ENCODE results near the gene MXRA7.
"Not testable (repeated sequence)": the region's sequence is repeated elsewhere in the genome, so short reads cannot be mapped to it uniquely, and the experiment has no call there.

The MXRA7 gene

DNA sequence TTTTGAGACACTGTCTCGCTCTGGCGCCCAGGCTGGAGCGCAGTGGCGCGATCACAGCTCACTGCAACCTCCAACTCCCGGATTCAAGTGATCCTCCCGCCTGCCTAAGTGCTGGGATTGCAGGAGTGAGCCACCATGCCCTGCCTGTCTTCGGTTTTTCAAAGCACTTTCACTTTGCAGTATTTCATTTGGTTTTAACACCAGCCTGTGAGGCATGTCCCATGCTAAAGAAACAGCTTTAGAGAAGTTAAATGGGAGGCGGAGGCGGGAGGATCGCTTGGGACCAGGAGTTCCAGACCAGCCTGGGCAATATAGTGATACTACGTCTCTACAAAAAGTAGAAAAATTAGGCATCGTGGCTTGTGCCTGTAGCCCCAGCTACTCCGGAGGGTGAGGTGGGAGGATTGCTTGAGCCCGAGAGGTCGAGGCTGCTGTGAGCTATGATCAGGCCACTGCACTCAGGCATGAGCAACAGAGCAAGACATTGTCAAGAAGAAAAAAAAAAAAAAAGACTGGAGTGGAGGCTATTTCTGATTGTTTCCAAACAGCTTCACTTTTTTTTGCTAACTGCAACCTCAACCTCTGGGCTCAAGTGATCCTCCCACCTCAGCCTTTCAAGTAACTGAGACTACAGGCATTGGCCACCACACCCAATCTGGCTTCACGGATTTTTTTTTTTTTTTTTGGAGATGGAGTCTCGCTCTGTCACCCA is 17.1 kb upstream of the MXRA7 start:
- Mint-ChIP-seq H3K27me3 (no peaks in the 10 kb centered on the region), H3K4me1 (peaks cover 22 to 37% of the 10 kb centered on the region in 2 donors), H3K4me3 (peak overlapping the region; percentile 91 to 97), H3K36me3 (peaks cover 9 to 38% of the 10 kb centered on the region in 2 donors), H3K27ac (peak overlapping the region; percentile 98), H3K9me3 (no peaks in the 10 kb centered on the region)
- no peak for DNase-seq
- no peak for ATAC-seq (replicated peaks)

DNA sequence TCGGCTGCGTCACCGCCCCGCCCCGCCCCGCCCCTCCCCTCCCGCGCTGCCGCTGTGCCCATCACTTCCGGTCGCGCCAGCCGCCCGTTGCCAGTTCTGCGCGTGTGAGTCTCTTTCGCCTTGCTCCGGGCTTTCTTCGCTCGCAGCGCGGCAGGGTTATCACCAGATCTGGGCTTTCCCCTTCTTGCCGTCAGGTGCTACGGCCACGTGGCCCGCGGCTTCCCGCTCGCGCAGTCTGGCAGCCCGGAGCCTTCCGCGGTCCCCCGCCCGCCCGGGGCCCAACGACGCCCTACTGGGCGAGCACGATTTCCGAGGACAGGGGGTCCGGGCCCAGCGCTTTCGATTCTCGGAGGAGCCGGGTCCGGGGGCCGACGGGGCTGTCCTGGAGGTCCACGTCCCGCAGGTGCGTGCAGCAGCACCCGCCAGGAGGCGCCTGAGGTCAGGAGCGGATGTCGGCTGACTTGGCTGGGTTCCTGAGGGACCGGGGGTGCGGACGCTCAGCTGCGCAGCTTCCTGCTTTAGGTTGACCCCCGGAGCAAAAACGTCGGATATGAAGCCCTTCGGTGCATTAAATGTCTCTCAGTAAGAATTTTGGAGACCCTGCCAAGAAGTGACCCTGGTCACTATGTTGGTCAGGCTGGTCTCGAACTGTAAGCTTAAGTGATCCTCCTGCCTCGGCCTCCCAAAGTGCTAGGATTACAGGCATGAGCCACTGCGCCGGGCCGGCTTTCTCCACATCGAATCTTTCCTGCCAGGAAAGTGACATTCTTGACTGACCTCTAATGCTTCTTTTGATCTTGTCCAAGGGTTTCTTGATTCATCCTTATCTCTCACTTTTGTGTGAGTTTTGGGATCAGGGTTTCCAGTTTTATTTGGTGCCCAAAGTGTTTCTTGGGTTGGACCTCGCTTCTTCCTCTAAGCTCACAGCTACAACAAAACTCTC is 16.3 kb upstream of the MXRA7 start, which contains the start of gene METTL23:
TSS of gene METTL23 (plus strand) at position 64 of the 943 bp plus-strand sequence. CDS start 2,872 bp downstream, outside the sequence.
- ATAC-seq (replicated peaks) = peak; percentile 64 to 67
- H3K9me3 Mint-ChIP-seq = no peaks in the 10 kb centered on the region
- H3K27me3 Mint-ChIP-seq = no peaks in the 10 kb centered on the region
- peak within 1 kb of the TSS; percentile 98 for H3K27ac Mint-ChIP-seq
- DNase-seq = peak; percentile 84
- peaks cover 9 to 41% of the 10 kb centered on the region in 2 donors for H3K36me3 Mint-ChIP-seq
- H3K4me1 Mint-ChIP-seq = peaks cover 25 to 34% of the 10 kb centered on the region in 2 donors
- peak within 1 kb of the TSS; percentile 91 to 97 for H3K4me3 Mint-ChIP-seq

DNA sequence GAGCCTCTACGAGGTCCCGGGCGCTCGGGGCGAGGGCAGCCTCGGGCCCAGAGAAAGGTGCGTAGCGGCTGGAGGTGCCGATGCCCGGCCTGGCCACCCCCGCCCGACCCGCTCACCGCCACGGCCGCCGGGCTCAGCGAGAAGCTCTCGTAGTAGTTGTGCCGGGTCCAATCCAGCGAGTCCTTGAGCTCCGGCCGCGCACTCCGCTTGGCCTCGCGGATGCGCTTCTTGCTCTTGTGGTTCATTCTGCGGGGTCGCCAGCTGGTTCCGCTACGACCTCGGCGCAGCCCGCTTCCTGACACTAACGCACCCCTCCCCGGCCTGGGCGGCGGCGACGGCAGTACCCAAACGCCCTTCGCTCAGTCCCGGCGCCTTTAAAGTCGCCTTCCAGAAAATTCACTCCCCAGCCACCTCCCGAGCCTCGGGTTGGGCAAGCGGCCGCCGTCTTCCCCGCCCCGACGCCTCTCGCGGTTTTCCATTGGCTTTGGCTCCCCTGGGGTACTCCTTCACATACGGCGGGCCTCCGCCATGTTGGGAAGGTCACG is 15.5 kb upstream of the MXRA7 start, which contains the start of gene JMJD6:
TSS of gene JMJD6 (minus strand) at position 376 of the 545 bp plus-strand sequence. CDS start at position 245, 131 bp downstream.
- ATAC-seq (replicated peaks) = peak; percentile 81 to 84
- peak; percentile 95 for DNase-seq
- peaks cover 15 to 42% of the 10 kb centered on the region in 2 donors for H3K36me3 Mint-ChIP-seq
- peaks cover 26 to 39% of the 10 kb centered on the region in 2 donors for H3K4me1 Mint-ChIP-seq
- peak within 1 kb of the TSS; percentile 98 for H3K27ac Mint-ChIP-seq
- H3K9me3 Mint-ChIP-seq = no peaks in the 10 kb centered on the region
- H3K4me3 Mint-ChIP-seq = peak within 1 kb of the TSS; percentile 91 to 97
- no peaks in the 10 kb centered on the region for H3K27me3 Mint-ChIP-seq

DNA sequence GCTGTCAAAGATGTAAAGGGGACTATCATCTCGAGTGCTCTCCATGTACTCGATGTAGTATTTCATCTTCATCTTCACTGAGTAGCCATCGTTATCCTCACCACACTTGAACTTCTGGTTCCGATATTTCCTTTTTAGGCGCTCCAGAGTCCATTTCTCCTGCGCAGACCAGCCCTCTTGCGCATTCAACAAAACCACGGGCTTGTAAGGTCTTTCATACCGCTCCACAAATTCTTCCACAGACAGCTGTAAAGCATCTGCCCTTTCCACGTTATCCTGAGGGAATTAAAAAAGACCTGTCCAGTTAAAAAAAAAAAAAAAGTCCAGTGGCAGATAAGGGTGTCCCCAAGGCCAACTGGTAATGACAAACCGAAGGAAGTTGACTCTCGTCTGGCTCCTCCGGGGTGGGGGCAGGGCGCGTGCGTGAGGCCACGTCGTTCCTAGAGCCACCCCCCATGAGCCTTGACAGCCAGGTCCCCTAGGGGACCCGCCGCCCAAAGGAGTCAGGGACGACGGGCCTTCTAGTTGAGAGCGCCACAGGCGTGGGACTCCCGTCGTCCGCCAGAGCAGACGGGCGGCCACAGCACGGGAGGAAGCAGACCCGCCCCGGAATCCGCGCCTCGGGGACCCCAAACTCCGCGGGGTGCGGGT is 14.9 kb upstream of the MXRA7 start:
- peaks cover 16 to 47% of the 10 kb centered on the region in 2 donors for H3K36me3 Mint-ChIP-seq
- no peaks in the 10 kb centered on the region for H3K27me3 Mint-ChIP-seq
- H3K9me3 Mint-ChIP-seq = no peaks in the 10 kb centered on the region
- peak; percentile 67 for DNase-seq
- peaks cover 25 to 45% of the 10 kb centered on the region in 2 donors for H3K4me1 Mint-ChIP-seq
- H3K4me3 Mint-ChIP-seq = peak overlapping the region; percentile 91 to 97
- ATAC-seq (replicated peaks) = peak; percentile 48 to 49
- peak overlapping the region; percentile 98 for H3K27ac Mint-ChIP-seq

DNA sequence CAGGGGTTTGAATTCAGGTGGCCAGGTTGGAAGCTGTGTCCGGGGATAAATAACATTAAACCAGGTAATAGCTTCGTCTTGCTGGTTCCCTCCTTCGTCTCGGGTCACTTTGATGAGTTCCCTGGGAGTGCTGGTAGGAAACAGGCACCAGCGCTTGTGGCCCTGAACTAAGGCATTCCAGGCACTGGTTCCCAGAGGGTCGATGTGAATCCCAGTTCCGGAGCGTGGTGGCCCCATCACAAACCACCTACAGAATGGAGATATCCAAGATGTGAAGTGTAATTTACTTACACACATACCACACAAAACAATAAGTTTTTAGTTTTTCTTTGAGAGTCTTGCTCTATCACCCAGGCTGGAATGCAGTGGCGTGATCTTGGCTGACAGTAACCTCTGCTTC is 13.0 kb upstream of the MXRA7 start:
- Mint-ChIP-seq H3K36me3 (peaks cover 26 to 50% of the 10 kb centered on the region in 2 donors), H3K9me3 (no peaks in the 10 kb centered on the region), H3K4me3 (no peak overlapping the region), H3K4me1 (peaks cover 21 to 42% of the 10 kb centered on the region in 2 donors), H3K27ac (no peak overlapping the region), H3K27me3 (no peaks in the 10 kb centered on the region)
- ATAC-seq (replicated peaks) (no peak), DNase-seq (no peak)

DNA sequence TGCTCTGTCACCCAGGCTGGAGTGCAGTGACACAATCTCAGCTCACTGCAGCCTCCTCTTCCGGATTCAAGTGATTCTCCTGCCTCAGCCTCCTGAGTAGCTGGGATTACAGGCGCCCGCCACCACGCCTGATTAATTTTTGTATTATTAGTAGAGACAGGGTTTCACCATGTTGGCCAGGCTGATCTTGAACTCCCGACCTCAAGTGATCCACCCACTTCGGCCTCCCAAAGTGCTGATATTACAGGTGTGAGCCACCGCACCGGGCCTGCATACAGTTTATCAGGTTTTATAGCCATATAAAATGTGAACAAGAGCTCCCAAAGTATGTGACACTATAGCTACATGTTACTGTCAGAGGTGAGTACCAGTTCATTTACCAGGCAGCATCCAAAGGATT is 12.2 kb upstream of the MXRA7 start:
- H3K27me3 Mint-ChIP-seq; H3K9me3 Mint-ChIP-seq; ATAC-seq (replicated peaks); H3K4me3 Mint-ChIP-seq; DNase-seq: not testable (repeated sequence)
- Mint-ChIP-seq H3K4me1 (peaks cover 19 to 37% of the 10 kb centered on the region in 2 donors), H3K27ac (peak overlapping the region; percentile 37), H3K36me3 (peaks cover 30 to 54% of the 10 kb centered on the region in 2 donors)

DNA sequence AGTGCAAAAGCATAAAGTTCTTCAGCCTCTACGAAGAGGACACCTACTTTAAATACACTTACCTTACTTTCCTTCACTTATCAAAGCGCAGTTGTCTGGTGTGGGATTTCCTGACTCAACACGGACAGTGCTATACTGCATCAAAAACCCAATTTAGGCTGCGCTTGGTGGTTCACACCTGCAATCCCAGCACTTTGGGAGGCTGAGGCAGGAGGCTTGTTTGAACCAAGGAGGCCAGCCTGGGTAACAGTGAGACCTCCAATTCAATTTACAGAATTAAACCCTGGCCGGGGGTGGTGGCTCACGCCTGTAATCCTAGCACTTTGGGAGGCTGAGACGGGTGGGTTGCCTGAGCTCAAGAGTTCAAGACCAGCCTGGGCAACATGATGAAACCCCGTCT is 11.5 kb upstream of the MXRA7 start:
- Mint-ChIP-seq H3K4me1 (peaks cover 15 to 31% of the 10 kb centered on the region in 2 donors), H3K36me3 (peaks cover 32 to 48% of the 10 kb centered on the region in 2 donors), H3K9me3 (no peaks in the 10 kb centered on the region), H3K27me3 (no peaks in the 10 kb centered on the region), H3K27ac (no peak overlapping the region), H3K4me3 (no peak overlapping the region)
- no peak for DNase-seq
- ATAC-seq (replicated peaks) = no peak

DNA sequence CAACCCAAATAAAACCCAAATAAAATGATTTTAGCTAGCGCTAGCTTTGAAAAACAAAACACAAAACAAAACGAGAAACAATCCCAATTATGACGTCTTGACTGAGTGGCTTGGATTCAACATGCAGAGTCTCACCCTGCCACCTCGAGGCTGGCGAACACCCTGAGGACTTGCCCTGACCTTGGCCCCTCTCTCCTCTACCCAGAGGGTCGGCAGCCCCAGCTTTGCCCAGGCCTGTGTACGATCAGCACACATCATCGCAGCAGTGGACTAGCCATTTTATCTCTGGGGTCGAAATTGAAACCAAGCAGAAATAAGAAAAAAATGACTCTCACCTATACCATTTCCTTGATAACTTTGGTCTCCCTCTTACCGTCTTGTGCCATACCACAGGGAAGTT is 10.7 kb upstream of the MXRA7 start:
- Mint-ChIP-seq H3K27me3 (no peaks in the 10 kb centered on the region), H3K9me3 (no peaks in the 10 kb centered on the region), H3K27ac (no peak overlapping the region), H3K4me1 (peaks cover 17 to 33% of the 10 kb centered on the region in 2 donors), H3K4me3 (no peak overlapping the region), H3K36me3 (peaks cover 32 to 48% of the 10 kb centered on the region in 2 donors)
- DNase-seq (no peak), ATAC-seq (replicated peaks) (no peak)

DNA sequence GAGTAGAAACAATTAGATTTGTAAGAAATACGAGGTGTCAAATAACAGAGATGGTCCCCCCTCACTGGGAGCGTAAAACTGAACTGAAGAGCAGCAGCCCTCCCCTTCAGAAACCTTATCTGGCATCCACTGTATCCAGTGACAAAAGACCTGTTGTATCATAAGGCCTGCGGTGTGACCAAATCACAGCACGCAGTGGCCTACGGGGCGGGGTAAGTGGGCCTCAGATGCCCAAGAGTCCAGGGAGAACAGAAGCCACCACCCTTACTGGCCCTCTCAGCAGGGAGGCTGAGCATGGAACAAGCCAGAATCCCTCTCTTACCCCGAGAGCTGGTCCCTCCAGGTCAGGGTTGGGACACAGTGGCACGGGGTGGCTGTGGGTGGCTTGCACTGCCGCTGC is 10.2 kb upstream of the MXRA7 start:
- Mint-ChIP-seq H3K9me3 (no peaks in the 10 kb centered on the region), H3K36me3 (peaks cover 37 to 51% of the 10 kb centered on the region in 2 donors), H3K4me1 (peaks cover 22 to 38% of the 10 kb centered on the region in 2 donors), H3K27me3 (no peaks in the 10 kb centered on the region), H3K4me3 (no peak overlapping the region), H3K27ac (no peak overlapping the region)
- DNase-seq (no peak), ATAC-seq (replicated peaks) (no peak)

DNA sequence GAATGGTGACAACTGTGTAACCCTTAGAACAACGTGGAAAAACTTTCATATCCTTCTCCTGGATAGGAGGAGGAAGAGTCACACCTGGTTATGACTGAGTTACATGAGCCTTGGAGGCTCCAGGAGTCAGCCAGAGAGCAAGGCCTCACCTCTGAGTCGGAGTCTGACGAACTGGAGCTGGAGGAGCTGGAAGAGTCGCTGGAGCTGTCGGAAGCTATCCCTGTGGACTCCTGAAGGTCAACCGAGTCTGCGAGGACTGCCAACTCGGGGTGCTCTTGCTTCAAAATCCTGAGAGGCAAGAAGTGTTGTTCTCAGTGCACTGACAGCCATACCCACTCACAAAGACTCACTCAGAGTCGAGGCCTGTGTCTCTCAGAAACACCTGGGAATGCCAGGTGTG is 9.4 kb upstream of the MXRA7 start:
- Mint-ChIP-seq H3K36me3 (peaks cover 38 to 53% of the 10 kb centered on the region in 2 donors), H3K27ac (no peak overlapping the region), H3K9me3 (no peaks in the 10 kb centered on the region), H3K4me3 (no peak overlapping the region), H3K4me1 (peaks cover 26 to 40% of the 10 kb centered on the region in 2 donors), H3K27me3 (no peaks in the 10 kb centered on the region)
- DNase-seq = no peak
- no peak for ATAC-seq (replicated peaks)

DNA sequence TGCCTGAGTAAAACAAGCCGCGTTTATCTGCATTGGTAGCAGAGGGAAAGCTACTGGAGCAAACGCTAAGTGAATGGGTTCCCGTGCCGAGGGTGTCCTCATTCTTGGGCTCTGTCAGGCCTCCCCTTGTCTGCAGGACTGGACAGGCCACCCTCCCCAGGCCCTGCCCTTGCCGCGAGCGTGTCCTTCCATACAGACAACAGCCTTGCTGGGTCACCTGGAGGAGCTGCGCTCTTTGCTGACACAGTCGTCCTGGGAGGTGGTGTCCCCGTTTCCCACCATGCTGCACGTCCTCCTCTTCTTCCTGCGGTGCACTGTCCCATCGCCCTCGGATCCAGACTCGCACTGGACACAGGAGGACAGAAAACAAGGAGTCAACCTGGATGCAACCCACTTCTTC is 7.8 kb upstream of the MXRA7 start:
- Mint-ChIP-seq H3K9me3 (no peaks in the 10 kb centered on the region), H3K27me3 (no peaks in the 10 kb centered on the region), H3K4me1 (peaks cover 28 to 44% of the 10 kb centered on the region in 2 donors), H3K4me3 (no peak overlapping the region), H3K27ac (no peak overlapping the region), H3K36me3 (peaks cover 44 to 61% of the 10 kb centered on the region in 2 donors)
- DNase-seq (no peak), ATAC-seq (replicated peaks) (no peak)

DNA sequence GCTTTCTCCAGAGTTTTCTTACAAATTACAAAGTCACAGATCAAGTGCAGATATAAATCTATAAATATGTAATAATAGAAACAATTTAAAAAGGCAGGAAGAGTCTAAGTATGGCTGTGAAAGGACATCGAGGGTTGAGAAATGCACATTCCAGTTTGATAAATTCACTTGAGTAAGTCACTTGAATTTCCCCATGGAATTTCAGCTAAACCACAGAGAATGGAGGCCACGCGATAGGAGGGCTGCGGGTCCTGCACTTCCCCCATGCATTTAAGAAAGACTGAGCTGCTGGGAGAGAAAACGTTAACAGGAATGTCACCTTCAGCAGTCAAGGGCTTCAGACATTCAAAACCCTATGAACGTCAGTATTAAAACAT is 6.1 kb upstream of the MXRA7 start:
- Mint-ChIP-seq H3K9me3 (no peaks in the 10 kb centered on the region), H3K4me1 (peaks cover 23 to 38% of the 10 kb centered on the region in 2 donors), H3K27me3 (no peaks in the 10 kb centered on the region), H3K27ac (no peak overlapping the region), H3K4me3 (no peak overlapping the region), H3K36me3 (peaks cover 47 to 58% of the 10 kb centered on the region in 2 donors)
- DNase-seq = no peak
- no peak for ATAC-seq (replicated peaks)

DNA sequence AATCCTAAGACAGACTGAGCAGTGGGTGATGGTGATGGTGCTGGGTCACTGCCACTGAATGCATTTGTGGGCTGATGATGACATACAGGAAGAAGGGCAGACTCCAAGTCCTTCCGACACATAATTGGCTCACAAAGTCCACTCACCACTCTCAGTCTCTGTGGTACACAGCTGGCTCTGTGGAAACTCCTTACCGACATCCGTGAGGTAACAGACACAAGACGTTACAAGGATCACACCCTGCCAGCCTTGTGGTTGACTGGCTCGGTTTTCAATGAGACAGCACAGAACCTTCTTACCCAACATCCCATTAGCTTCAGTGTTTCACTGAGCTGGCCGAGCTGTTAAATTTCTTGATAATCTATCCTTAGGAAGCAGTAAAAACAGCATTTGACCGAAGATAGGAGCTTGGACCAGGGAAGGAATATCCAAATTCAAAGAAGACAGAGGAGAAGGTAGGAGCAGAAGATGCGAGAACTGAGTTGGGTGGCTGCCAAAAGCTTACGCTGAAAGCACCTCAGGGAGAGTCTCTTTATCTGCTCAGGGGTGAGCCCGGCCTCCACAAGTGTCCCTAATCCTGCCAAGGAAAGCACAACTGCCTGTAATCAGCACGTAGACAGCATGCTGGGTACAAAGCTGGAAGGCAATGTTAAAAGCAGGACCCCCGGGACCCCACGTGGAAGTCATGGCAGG is 5.5 kb upstream of the MXRA7 start:
- H3K36me3 Mint-ChIP-seq = peaks cover 42 to 53% of the 10 kb centered on the region in 2 donors
- H3K4me1 Mint-ChIP-seq = peaks cover 21 to 36% of the 10 kb centered on the region in 2 donors
- H3K4me3 Mint-ChIP-seq = no peak overlapping the region
- no peak for DNase-seq
- H3K9me3 Mint-ChIP-seq = no peaks in the 10 kb centered on the region
- H3K27ac Mint-ChIP-seq = peak overlapping the region; percentile 71
- no peaks in the 10 kb centered on the region for H3K27me3 Mint-ChIP-seq
- peak; percentile 37 to 51 for ATAC-seq (replicated peaks)

Measured in stimulated activated naive B cell treated with anti-CD40 and anti-IgM and Interleukin-4, amounts not matched to agents 10 μg/mL and 1 μg/mL and 100 μg/mL, for 72 hours (primary cell).